GM23338 (cell line): Measurements from ENCODE around the gene TMC3.

Experiments used
- CREB1 ChIP-seq: fragments of 250-450 bp; sonication (Bioruptor Pico); IDR thresholded peaks from 2 replicates; pipeline ENCODE4 v1.5.0; 2020; ENCODE audit warnings: low read depth, mild to moderate bottlenecking, moderate library complexity
- CTCF ChIP-seq, 2 experiments: fragments of 200-600 bp in 1 of 2; sonication (generic) in 1 of 2; conservative IDR thresholded peaks; 2 replicates each; pipeline versions ENCODE4 v1.5.1 to v1.6.1; 2016 to 2017; ENCODE audit warnings: antibody characterized with exemption in 2 of 2, low read depth in 2 of 2, mild to moderate bottlenecking in 2 of 2, moderate library complexity in 1 of 2
- EZH2 ChIP-seq: fragments of 200-600 bp; sonication (generic); IDR thresholded peaks from one replicate; pipeline ENCODE4 v1.8.0; 2017; ENCODE audit warnings: antibody characterized with exemption, mild to moderate bottlenecking, low read depth; ENCODE audit not compliant: unreplicated experiment
- EZH2phosphoT487 ChIP-seq: fragments of 200-600 bp; sonication (generic); IDR thresholded peaks from one replicate; pipeline ENCODE4 v1.8.1; 2018; ENCODE audit warnings: antibody characterized with exemption; ENCODE audit not compliant: unreplicated experiment
- JUNB ChIP-seq: IDR thresholded peaks from one replicate; pipeline ENCODE4 v1.6.1; 2016; ENCODE audit warnings: antibody characterized with exemption; ENCODE audit not compliant: unreplicated experiment
- NANOG ChIP-seq: IDR thresholded peaks from 2 replicates; pipeline ENCODE4 v1.6.1; 2016; ENCODE audit warnings: antibody characterized with exemption, borderline replicate concordance
- POLR2AphosphoS5 ChIP-seq: IDR thresholded peaks from 2 replicates; pipeline ENCODE4 v1.6.1; 2016; ENCODE audit warnings: antibody characterized with exemption, low read depth
- REST ChIP-seq: IDR thresholded peaks from one replicate; pipeline ENCODE4 v1.6.1; 2018; ENCODE audit warnings: antibody characterized with exemption; ENCODE audit not compliant: unreplicated experiment
- STAT1 ChIP-seq: IDR thresholded peaks from one replicate; pipeline ENCODE4 v1.6.1; 2016; ENCODE audit warnings: antibody characterized with exemption; ENCODE audit not compliant: unreplicated experiment
- ZNF114 ChIP-seq: fragments of 250-450 bp; sonication (Bioruptor Pico); IDR thresholded peaks from 2 replicates; pipeline ENCODE4 v1.5.0; 2020; ENCODE audit warnings: mild to moderate bottlenecking, moderate library complexity
- ZNF331 ChIP-seq: fragments of 250-450 bp; sonication (Bioruptor Pico); IDR thresholded peaks from 2 replicates; pipeline ENCODE4 v1.5.0; 2020; ENCODE audit warnings: low read depth, mild to moderate bottlenecking, moderate library complexity
- TF ChIP-seq, protein P1 (sequence below): IDR thresholded peaks from 2 replicates; pipeline ENCODE4 v1.6.1; 2016; ENCODE audit warnings: antibody characterized with exemption
- TF ChIP-seq, protein P2 (sequence below): fragments of 250-450 bp; sonication (Bioruptor Pico); IDR thresholded peaks from 2 replicates; pipeline ENCODE4 v1.5.0; 2020; ENCODE audit warnings: mild to moderate bottlenecking, moderate library complexity

- TF ChIP-seq CTCF (conservative IDR thresholded peaks at IDR 0.05; ENCODE audit: low read depth in 2 of 2) (no peak), REST (no peak), EZH2phosphoT487 (no peak), POLR2AphosphoS5 (no peak), NANOG (no peak), EZH2 (no peak), STAT1 (no peak), JUNB (no peak), CREB1 (no peak), ZNF114 (CRISPR knock-in tag) (no peak), ZNF331 (CRISPR knock-in tag) (no peak)
- TF ChIP-seq, protein P1, sequence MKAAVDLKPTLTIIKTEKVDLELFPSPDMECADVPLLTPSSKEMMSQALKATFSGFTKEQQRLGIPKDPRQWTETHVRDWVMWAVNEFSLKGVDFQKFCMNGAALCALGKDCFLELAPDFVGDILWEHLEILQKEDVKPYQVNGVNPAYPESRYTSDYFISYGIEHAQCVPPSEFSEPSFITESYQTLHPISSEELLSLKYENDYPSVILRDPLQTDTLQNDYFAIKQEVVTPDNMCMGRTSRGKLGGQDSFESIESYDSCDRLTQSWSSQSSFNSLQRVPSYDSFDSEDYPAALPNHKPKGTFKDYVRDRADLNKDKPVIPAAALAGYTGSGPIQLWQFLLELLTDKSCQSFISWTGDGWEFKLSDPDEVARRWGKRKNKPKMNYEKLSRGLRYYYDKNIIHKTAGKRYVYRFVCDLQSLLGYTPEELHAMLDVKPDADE: no peak
- TF ChIP-seq, protein P2, sequence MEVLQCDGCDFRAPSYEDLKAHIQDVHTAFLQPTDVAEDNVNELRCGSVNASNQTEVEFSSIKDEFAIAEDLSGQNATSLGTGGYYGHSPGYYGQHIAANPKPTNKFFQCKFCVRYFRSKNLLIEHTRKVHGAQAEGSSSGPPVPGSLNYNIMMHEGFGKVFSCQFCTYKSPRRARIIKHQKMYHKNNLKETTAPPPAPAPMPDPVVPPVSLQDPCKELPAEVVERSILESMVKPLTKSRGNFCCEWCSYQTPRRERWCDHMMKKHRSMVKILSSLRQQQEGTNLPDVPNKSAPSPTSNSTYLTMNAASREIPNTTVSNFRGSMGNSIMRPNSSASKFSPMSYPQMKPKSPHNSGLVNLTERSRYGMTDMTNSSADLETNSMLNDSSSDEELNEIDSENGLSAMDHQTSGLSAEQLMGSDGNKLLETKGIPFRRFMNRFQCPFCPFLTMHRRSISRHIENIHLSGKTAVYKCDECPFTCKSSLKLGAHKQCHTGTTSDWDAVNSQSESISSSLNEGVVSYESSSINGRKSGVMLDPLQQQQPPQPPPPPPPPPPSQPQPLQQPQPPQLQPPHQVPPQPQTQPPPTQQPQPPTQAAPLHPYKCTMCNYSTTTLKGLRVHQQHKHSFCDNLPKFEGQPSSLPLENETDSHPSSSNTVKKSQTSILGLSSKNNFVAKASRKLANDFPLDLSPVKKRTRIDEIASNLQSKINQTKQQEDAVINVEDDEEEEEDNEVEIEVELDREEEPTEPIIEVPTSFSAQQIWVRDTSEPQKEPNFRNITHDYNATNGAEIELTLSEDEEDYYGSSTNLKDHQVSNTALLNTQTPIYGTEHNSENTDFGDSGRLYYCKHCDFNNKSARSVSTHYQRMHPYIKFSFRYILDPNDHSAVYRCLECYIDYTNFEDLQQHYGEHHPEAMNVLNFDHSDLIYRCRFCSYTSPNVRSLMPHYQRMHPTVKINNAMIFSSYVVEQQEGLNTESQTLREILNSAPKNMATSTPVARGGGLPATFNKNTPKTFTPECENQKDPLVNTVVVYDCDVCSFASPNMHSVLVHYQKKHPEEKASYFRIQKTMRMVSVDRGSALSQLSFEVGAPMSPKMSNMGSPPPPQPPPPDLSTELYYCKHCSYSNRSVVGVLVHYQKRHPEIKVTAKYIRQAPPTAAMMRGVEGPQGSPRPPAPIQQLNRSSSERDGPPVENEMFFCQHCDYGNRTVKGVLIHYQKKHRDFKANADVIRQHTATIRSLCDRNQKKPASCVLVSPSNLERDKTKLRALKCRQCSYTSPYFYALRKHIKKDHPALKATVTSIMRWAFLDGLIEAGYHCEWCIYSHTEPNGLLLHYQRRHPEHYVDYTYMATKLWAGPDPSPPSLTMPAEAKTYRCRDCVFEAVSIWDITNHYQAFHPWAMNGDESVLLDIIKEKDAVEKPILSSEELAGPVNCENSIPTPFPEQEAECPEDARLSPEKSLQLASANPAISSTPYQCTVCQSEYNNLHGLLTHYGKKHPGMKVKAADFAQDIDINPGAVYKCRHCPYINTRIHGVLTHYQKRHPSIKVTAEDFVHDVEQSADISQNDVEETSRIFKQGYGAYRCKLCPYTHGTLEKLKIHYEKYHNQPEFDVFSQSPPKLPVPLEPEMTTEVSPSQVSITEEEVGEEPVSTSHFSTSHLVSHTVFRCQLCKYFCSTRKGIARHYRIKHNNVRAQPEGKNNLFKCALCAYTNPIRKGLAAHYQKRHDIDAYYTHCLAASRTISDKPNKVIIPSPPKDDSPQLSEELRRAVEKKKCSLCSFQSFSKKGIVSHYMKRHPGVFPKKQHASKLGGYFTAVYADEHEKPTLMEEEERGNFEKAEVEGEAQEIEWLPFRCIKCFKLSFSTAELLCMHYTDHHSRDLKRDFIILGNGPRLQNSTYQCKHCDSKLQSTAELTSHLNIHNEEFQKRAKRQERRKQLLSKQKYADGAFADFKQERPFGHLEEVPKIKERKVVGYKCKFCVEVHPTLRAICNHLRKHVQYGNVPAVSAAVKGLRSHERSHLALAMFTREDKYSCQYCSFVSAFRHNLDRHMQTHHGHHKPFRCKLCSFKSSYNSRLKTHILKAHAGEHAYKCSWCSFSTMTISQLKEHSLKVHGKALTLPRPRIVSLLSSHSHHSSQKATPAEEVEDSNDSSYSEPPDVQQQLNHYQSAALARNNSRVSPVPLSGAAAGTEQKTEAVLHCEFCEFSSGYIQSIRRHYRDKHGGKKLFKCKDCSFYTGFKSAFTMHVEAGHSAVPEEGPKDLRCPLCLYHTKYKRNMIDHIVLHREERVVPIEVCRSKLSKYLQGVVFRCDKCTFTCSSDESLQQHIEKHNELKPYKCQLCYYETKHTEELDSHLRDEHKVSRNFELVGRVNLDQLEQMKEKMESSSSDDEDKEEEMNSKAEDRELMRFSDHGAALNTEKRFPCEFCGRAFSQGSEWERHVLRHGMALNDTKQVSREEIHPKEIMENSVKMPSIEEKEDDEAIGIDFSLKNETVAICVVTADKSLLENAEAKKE (CRISPR knock-in tag): no peak
Measured at GRCh38 chr15:81299630-81300273, 74.3 kb downstream of the TMC3 start.
